HL-60 (cell line): ENCODE results near the gene SRSF8.

Experiments
- POLR2AphosphoS5 ChIP-seq: IDR thresholded peaks from 2 replicates; pipeline ENCODE4 v1.6.1; 2012; ENCODE audit warnings: low read depth
- REST ChIP-seq: IDR thresholded peaks from 2 replicates; pipeline ENCODE4 v1.6.1; 2012; ENCODE audit warnings: low read depth; ENCODE audit not compliant: insufficient replicate concordance
- TF ChIP-seq, protein P1 (sequence below): IDR thresholded peaks from one replicate; pipeline ENCODE4 v1.5.1; 2011; ENCODE audit warnings: low read length, control low read depth, inconsistent platforms; ENCODE audit not compliant: insufficient read depth

DNA sequence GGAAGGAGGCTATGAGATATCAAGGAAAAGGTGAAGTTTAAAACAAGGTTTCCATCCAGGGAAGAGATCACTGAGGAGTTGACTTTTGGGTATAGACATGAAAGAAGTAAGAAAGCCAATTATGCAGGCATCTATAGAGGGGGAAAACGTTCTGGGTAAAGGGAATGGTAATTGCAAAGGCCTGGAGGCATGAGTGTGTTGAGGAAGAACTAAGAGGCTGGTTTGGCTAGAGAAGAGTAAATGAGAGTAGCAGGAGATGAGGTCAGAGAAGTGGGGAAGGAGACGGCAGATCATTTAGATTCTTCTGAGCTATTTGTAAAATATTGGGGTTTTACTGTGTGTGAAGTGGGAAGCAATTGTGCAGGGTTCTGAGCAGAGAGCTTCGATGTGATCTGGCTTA lies 30.5 kb downstream of the SRSF8 start:
- TF ChIP-seq, protein P1, sequence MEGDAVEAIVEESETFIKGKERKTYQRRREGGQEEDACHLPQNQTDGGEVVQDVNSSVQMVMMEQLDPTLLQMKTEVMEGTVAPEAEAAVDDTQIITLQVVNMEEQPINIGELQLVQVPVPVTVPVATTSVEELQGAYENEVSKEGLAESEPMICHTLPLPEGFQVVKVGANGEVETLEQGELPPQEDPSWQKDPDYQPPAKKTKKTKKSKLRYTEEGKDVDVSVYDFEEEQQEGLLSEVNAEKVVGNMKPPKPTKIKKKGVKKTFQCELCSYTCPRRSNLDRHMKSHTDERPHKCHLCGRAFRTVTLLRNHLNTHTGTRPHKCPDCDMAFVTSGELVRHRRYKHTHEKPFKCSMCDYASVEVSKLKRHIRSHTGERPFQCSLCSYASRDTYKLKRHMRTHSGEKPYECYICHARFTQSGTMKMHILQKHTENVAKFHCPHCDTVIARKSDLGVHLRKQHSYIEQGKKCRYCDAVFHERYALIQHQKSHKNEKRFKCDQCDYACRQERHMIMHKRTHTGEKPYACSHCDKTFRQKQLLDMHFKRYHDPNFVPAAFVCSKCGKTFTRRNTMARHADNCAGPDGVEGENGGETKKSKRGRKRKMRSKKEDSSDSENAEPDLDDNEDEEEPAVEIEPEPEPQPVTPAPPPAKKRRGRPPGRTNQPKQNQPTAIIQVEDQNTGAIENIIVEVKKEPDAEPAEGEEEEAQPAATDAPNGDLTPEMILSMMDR, result no peak
- TF ChIP-seq REST, result no peak
- TF ChIP-seq POLR2AphosphoS5, result no peak
